GM12874 (cell line): ENCODE data around the gene PRKCE.

Experiments
- CTCF ChIP-seq: IDR thresholded peaks from 2 replicates; pipeline ENCODE4 v1.5.1; 2011; ENCODE audit warnings: low read depth, mild to moderate bottlenecking, control low read depth, low read length, moderate library complexity; ENCODE audit not compliant: insufficient read depth

The PRKCE gene

DNA sequence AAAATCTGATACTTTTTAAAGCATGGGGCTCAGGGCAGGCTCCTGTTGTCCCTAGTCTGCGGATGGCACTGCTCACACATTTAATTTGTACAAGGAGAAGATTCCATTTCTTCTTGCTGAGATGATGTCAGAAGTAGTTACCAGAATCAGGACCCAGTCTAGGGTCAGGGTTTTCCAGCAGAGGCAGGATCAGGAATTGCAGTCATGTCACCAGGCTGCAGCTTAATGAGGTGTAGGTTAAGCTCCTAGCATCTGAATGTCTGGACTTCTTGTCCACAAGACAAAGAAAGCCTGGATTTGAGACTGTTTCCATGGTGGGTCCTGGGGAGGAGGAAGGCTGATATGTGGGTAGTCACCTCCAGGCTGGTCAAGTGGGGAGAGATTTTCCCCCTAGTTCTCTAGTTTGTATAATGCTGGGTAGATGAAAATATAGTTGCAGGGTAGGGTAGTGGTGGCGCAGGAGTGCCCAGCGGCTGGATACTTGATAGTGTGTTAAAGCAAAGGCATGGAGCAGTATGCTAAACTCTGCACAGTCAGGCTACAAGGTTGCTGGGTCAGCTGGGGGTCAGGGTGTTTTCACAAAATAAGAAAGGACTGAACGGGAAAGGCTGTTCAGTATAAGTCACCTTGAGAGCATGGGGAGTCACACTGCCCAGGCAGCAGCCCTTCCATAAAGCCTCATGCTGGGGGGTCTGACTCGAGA lies 148.4 kb downstream of the PRKCE start:
- no peak for TF ChIP-seq CTCF

DNA sequence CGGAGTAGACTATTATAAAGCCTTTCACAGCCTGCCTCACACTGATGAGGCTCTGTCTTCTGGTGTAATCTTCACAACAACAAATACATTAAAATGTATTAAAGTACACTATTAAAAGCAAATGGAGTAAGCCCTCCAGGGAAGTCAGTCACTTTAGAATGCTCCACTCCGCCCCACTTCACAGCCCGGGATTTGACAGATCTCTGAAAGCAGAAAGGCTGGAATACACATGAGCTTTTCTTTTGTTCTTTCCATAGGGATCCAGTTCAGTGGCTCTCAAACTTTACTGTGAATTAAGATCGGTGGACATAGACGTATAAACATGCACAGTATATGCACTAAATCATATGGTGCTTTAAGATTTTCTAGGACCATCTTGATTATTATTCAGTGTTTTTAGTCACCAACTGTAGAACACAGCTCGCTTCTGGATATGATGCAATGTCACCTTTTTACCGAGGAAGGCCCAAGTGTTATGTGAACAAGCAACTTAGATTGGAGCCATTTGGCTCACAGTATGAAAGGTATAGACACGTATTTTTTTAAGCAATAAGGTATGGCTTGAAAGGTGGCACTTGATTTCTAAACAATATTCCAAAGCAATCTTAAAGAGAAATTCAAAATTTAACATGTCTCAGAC lies 151.1 kb downstream of the PRKCE start:
- TF ChIP-seq CTCF: no peak

- TF ChIP-seq CTCF: no peak
Observed at GRCh38 chr2:45804987-45805755, 153.7 kb downstream of the PRKCE start.

GRCh38 chr2:45806563-45807358 lies 155.3 kb downstream of the PRKCE start:
- TF ChIP-seq CTCF: no peak

- TF ChIP-seq CTCF: no peak
Observed at GRCh38 chr2:45808294-45808800, 156.9 kb downstream of the PRKCE start.

GRCh38 chr2:45809205-45809604 lies 157.7 kb downstream of the PRKCE start:
- no peak for TF ChIP-seq CTCF
